Measurements from ENCODE around the gene LIN28B.
A peak's percentile ranks its signal among the peaks of the same experiment; 100 is the strongest.
"Not testable (repeated sequence)": the region's sequence is repeated elsewhere in the genome, so short reads cannot be mapped to it uniquely, and the experiment has no call there.

LIN28B gene

DNA sequence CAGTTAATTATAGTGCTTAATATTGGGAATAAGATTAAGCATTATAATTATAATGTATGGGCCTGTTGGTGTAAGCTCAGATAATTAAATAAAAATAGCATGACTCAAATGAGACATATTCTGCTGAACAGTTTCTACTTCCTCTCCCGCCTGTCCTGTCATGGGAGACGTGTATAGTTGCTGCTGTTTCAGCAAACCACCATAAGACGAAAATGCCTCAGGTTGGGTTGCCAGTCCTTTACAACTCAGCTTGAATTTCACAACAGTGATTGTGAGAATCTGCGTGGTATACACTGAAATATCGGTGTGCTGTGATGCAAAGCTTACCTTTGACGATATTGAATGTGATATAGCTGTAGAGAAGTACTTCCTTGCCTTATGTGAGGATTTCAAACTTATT is 123.4 kb downstream of the LIN28B start:
- no peaks in the 10 kb centered on the region for H3K79me2 ChIP-seq (ENCODE audit: insufficient read depth, low read depth)
- H3K36me3 ChIP-seq (ENCODE audit: insufficient read depth): no peaks in the 10 kb centered on the region
- no peak overlapping the region for H3K9ac ChIP-seq
- TF ChIP-seq, protein P1, sequence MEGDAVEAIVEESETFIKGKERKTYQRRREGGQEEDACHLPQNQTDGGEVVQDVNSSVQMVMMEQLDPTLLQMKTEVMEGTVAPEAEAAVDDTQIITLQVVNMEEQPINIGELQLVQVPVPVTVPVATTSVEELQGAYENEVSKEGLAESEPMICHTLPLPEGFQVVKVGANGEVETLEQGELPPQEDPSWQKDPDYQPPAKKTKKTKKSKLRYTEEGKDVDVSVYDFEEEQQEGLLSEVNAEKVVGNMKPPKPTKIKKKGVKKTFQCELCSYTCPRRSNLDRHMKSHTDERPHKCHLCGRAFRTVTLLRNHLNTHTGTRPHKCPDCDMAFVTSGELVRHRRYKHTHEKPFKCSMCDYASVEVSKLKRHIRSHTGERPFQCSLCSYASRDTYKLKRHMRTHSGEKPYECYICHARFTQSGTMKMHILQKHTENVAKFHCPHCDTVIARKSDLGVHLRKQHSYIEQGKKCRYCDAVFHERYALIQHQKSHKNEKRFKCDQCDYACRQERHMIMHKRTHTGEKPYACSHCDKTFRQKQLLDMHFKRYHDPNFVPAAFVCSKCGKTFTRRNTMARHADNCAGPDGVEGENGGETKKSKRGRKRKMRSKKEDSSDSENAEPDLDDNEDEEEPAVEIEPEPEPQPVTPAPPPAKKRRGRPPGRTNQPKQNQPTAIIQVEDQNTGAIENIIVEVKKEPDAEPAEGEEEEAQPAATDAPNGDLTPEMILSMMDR (conservative IDR thresholded peaks at IDR 0.05; ENCODE audit: low read depth, low read length): no peak
- H3K4me2 ChIP-seq: no peak overlapping the region
- no peak overlapping the region for H3K4me3 ChIP-seq (IDR thresholded peaks at IDR 0.05; ENCODE audit: insufficient read depth, low read depth, low read length)
- H3K27me3 ChIP-seq (ENCODE audit: insufficient read depth, low read depth): no peaks in the 10 kb centered on the region
- H3K4me1 ChIP-seq (ENCODE audit: low read depth, poor library complexity, severe bottlenecking): peaks cover 4% of the 10 kb centered on the region
- H4K20me1 ChIP-seq (ENCODE audit: insufficient read depth): no peaks in the 10 kb centered on the region
- H3K27ac ChIP-seq: no peak overlapping the region
- H2AFZ ChIP-seq (ENCODE audit: low read depth): no peak overlapping the region

DNA sequence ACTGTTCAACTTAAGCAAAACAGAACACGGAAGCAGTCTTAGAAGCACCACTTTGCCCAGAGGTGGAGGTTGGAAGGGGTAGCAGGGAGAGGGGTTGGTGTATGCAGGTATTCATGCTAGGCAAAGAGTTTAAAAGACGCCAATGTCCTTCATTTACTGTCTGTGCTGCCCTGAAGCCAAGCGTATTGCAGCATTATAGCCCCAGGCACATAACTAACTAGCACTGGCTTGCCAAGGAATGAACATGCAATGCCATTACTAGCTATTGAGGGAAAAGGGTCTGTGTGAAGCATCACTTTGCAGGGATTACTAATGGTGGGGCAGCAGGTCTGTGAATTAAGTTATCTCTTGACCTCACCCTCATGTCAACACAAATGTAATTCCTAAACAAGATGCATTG is 124.8 kb downstream of the LIN28B start:
- H3K27me3 ChIP-seq (ENCODE audit: insufficient read depth, low read depth); H3K4me3 ChIP-seq (IDR thresholded peaks at IDR 0.05; ENCODE audit: insufficient read depth, low read depth, low read length); H3K9ac ChIP-seq; H2AFZ ChIP-seq (ENCODE audit: low read depth); H3K27ac ChIP-seq; H3K4me1 ChIP-seq (ENCODE audit: low read depth, poor library complexity, severe bottlenecking); H3K79me2 ChIP-seq (ENCODE audit: insufficient read depth, low read depth); H3K36me3 ChIP-seq (ENCODE audit: insufficient read depth); H3K4me2 ChIP-seq; H4K20me1 ChIP-seq (ENCODE audit: insufficient read depth): not testable (repeated sequence)

DNA sequence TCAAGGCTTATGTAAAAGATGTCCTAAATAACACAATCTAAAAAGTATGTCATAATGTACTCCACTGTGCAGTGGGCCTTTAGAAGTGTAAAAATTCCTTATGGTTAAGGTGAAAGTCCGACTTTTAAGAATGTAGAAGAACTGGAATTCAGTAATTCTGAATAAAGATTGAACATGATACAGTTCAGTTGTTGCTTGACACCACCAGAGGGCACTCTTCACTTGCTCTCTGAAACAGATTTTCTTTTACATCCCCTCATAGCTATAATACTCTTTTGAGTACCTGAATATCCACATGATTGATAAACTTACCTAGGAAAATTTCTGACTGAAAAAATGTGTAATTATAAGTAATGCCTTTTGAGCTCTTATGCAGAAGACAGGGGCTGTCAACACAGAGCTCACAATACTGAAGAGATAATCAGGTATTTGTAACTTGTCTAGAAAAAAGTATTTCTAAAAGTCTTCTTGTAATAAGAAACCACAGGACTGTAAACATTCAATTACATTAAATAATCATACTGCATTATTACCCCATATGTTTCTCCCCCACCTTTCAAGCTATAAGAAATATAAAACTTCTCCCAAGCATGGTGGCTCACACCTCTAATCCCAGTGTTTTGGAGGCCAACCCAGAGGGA is 130.8 kb downstream of the LIN28B start:
- Histone ChIP-seq H3K4me2 (no peak overlapping the region), H3K4me3 (IDR thresholded peaks at IDR 0.05; ENCODE audit: insufficient read depth, low read depth, low read length) (no peak overlapping the region), H3K27me3 (ENCODE audit: insufficient read depth, low read depth) (no peaks in the 10 kb centered on the region), H3K4me1 (ENCODE audit: low read depth, poor library complexity, severe bottlenecking) (no peaks in the 10 kb centered on the region), H4K20me1 (ENCODE audit: insufficient read depth) (no peaks in the 10 kb centered on the region), H3K27ac (no peak overlapping the region), H3K79me2 (ENCODE audit: insufficient read depth, low read depth) (no peaks in the 10 kb centered on the region), H2AFZ (ENCODE audit: low read depth) (no peak overlapping the region), H3K36me3 (ENCODE audit: insufficient read depth) (no peaks in the 10 kb centered on the region), H3K9ac (no peak overlapping the region)
- TF ChIP-seq, protein P1 (conservative IDR thresholded peaks at IDR 0.05; ENCODE audit: low read depth, low read length): peak; percentile 69

DNA sequence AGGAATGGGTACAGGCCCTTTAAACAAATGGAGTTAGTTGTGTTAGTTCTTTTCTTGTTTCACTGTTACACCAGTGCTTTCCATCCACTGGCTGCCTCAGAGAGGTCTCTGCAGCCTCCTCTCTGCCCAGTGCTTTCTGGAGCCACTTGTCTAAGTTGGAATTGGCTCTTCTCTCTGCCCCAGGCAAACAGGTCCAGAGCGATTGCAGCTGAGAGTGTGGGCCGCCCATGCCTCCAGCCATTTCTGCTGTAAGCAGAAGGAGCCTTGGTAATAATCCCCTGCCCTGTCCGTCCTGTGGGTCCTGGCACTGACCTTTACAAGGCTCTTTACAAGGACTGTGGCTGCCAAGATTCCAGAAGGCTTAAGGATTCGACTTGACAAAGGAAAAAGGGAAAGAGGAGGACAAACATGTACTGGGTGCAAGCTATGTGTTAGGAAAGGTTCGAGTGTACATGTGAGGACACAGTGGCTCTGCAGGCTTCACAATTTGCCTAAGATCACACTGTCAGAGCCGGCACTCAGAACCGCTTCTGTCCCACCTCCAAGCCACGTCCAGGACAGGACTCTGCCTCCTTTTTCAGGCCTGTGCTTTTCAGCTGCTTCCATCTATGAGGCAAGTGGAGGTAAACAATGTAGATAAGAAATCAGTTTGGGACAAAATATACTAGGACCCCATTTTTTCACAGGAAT is 134.4 kb downstream of the LIN28B start:
- no peaks in the 10 kb centered on the region for H3K36me3 ChIP-seq (ENCODE audit: insufficient read depth)
- H2AFZ ChIP-seq (ENCODE audit: low read depth): no peak overlapping the region
- no peak overlapping the region for H3K4me2 ChIP-seq
- H3K9ac ChIP-seq: no peak overlapping the region
- H3K4me3 ChIP-seq (IDR thresholded peaks at IDR 0.05; ENCODE audit: insufficient read depth, low read depth, low read length): no peak overlapping the region
- no peaks in the 10 kb centered on the region for H3K4me1 ChIP-seq (ENCODE audit: low read depth, poor library complexity, severe bottlenecking)
- H3K27me3 ChIP-seq (ENCODE audit: insufficient read depth, low read depth): no peaks in the 10 kb centered on the region
- no peaks in the 10 kb centered on the region for H4K20me1 ChIP-seq (ENCODE audit: insufficient read depth)
- no peak overlapping the region for H3K27ac ChIP-seq
- H3K79me2 ChIP-seq (ENCODE audit: insufficient read depth, low read depth): no peaks in the 10 kb centered on the region
- TF ChIP-seq, protein P1 (conservative IDR thresholded peaks at IDR 0.05; ENCODE audit: low read depth, low read length): no peak

DNA sequence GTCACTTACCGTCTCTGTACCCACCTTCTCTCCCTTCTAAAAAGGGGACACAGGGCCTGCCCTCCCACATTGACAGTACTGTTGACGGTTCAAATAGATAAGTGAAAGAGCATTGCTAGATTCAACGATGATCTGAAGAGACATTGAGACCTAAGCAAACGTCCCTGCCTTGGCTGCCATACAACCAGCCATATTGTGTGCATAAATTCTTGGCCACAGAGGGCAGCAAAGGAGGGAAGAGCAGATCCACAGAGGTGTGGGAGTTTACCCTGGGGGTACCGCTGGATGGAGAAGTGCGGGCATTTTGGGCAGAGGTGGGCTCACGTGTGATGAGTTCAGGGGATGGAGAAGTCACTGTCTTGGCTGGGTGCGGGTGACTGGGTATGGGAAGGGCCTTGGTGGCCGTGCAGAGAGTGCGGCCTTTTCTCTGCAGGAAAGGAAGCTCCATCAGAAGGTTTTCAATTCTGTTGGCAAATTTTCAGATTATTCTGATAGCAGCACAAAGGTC is 137.3 kb downstream of the LIN28B start:
- Histone ChIP-seq H3K4me3 (IDR thresholded peaks at IDR 0.05; ENCODE audit: insufficient read depth, low read depth, low read length) (no peak overlapping the region), H3K4me2 (no peak overlapping the region), H3K9ac (no peak overlapping the region), H2AFZ (ENCODE audit: low read depth) (no peak overlapping the region), H3K36me3 (ENCODE audit: insufficient read depth) (no peaks in the 10 kb centered on the region), H3K4me1 (ENCODE audit: low read depth, poor library complexity, severe bottlenecking) (no peaks in the 10 kb centered on the region), H3K79me2 (ENCODE audit: insufficient read depth, low read depth) (no peaks in the 10 kb centered on the region), H3K27ac (no peak overlapping the region), H3K27me3 (ENCODE audit: insufficient read depth, low read depth) (no peaks in the 10 kb centered on the region), H4K20me1 (ENCODE audit: insufficient read depth) (no peaks in the 10 kb centered on the region)
- TF ChIP-seq, protein P1 (conservative IDR thresholded peaks at IDR 0.05; ENCODE audit: low read depth, low read length): no peak

All from KMS-11 (cell line).